Gastrocnemius medialis (tissue), 4 donors: ENCODE data around the gene GYS2.

Experiments
- CTCF ChIP-seq, 5 experiments: fragments of 450-650 bp in 3 of 5; fragments of 200-600 bp in 2 of 5; sonication (generic) in 2 of 5; IDR thresholded peaks in 4 of 5; conservative IDR thresholded peaks in 1 of 5; 1 replicate in 4 of 5; 2 replicates in 1 of 5; pipeline ENCODE4 v1.5.1; 2016 to 2019; ENCODE audit warnings: antibody characterized with exemption in 5 of 5, mild to moderate bottlenecking in 3 of 5, moderate library complexity in 3 of 5
- POLR2A ChIP-seq, 2 donors: fragments of 450-650 bp; IDR thresholded peaks; one replicate each; pipeline ENCODE4 v1.6.1; 2017; ENCODE audit warnings: antibody characterized with exemption in 2 of 2, mild to moderate bottlenecking in 2 of 2, moderate library complexity in 2 of 2

- TF ChIP-seq CTCF (IDR thresholded peaks at IDR 0.05 in 4 of 5, conservative IDR thresholded peaks at IDR 0.05 in 1 of 5) (no peak), POLR2A (IDR thresholded peaks at IDR 0.05) (no peak)
Measured at GRCh38 chr12:21526721-21527345, 77.8 kb downstream of the GYS2 start.
